Measurements from ENCODE around the gene CD96.

DNA sequence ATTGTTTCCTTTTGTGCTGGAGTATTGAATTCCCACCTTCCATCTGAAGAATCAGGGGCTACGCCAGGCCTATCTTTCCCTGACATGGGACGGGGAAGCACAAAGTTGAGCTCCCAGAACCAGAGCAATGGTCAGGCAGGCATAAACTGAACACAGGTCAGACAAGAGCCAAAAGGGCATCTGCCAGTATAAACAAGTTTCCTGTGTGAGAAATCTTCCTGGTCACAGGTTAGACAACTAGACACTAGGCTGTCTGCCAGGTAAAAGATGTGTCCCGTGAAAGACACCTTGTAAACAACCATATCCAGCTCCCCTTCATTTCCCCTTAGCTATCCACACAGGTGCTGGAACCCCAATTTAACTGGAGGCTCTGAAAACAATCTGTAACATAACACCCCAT, 44.0 kb upstream of the CD96 start:
- TF ChIP-seq, protein P1, sequence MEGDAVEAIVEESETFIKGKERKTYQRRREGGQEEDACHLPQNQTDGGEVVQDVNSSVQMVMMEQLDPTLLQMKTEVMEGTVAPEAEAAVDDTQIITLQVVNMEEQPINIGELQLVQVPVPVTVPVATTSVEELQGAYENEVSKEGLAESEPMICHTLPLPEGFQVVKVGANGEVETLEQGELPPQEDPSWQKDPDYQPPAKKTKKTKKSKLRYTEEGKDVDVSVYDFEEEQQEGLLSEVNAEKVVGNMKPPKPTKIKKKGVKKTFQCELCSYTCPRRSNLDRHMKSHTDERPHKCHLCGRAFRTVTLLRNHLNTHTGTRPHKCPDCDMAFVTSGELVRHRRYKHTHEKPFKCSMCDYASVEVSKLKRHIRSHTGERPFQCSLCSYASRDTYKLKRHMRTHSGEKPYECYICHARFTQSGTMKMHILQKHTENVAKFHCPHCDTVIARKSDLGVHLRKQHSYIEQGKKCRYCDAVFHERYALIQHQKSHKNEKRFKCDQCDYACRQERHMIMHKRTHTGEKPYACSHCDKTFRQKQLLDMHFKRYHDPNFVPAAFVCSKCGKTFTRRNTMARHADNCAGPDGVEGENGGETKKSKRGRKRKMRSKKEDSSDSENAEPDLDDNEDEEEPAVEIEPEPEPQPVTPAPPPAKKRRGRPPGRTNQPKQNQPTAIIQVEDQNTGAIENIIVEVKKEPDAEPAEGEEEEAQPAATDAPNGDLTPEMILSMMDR (IDR thresholded peaks at IDR 0.05; ENCODE audit: extremely low read depth in 1 of 2, insufficient read depth in 1 of 2, low read depth in 1 of 2, low read length in 2 of 2): no peak
- no peak for TF ChIP-seq POLR2A (IDR thresholded peaks at IDR 0.05; ENCODE audit: low read depth, low read length)
- no peak for TF ChIP-seq POLR2AphosphoS5 (IDR thresholded peaks at IDR 0.05; ENCODE audit: insufficient read depth, low read depth, low read length)
- TF ChIP-seq FOS (IDR thresholded peaks at IDR 0.05; ENCODE audit: borderline replicate concordance, insufficient read depth, low read length): no peak

All from endothelial cell of umbilical vein (primary cell).